GM12878 (cell line): ENCODE data around the gene FFAR1. TPM values are rescaled to one million over a fixed set of nuclear protein-coding genes. Genes with fewer than 3 reads are reported as not detected.

Experiments used
- ATAC-seq: fragments of 200-7000 bp; cut with Tn5 transposase; 3 replicates; pipeline ENCODE4 v1.9.1; 2020; ENCODE audit warnings: mild to moderate bottlenecking, moderate library complexity
- BruUV-seq: library from RNA; stranded (reverse); fragments of 400-500 nt; replicated peaks from 2 replicates; lab custom pipeline; 2021; lab: Mats Ljungman, UMichigan
- CTCF ChIA-PET: fragments of 300-600 bp; sonication (Branson Sonifier 250); formaldehyde crosslinking; extraction: SDS; loops from one replicate; lab custom pipeline; 2021; ENCODE audit warnings: inconsistent platforms; lab: Yijun Ruan, JAX
- POLR2A ChIA-PET: fragments of 350-600 bp; formaldehyde crosslinking; extraction: SDS; loops from one replicate; lab custom pipeline; 2021; ENCODE audit warnings: inconsistent platforms; lab: Charles Lee
- RAD21 ChIA-PET: fragments of 300-600 bp; sonication (Branson Sonifier 250); formaldehyde crosslinking; loops from one replicate; lab custom pipeline; 2023; ENCODE audit warnings: antibody characterized with exemption; ENCODE audit not compliant: unreplicated experiment; lab: Charles Lee
- SMC1A ChIA-PET: fragments of 300-600 bp; sonication (Branson Sonifier 250); formaldehyde crosslinking; loops from one replicate; lab custom pipeline; 2023; ENCODE audit not compliant: unreplicated experiment, uncharacterized antibody; lab: Charles Lee
- DNase-seq: peaks from one replicate; pipeline ENCODE4 v3.0.0-alpha.2; 2011; ENCODE audit warnings: low read depth, low spot score
- FAIRE-seq: peaks from 3 replicates; lab custom pipeline; 2011; peaks lifted over from hg19 to GRCh38; lab: Jason Lieb, UNC
- H2AFZ ChIP-seq: 2 replicates; pipeline ENCODE4 v1.6.0; 2011; ENCODE audit warnings: low read depth, low read length, control low read depth; ENCODE audit not compliant: control insufficient read depth
- H3K27ac ChIP-seq: 2 replicates; pipeline ENCODE4 v1.5.1; 2011; ENCODE audit warnings: control low read depth; ENCODE audit not compliant: control insufficient read depth, insufficient read depth
- H3K27me3 ChIP-seq, 2 experiments: replicated peaks in 1 of 2; 2 replicates each; pipeline versions ENCODE4 v1.6.0 to v1.6.1; 2011; ENCODE audit warnings: low read length in 1 of 2; ENCODE audit not compliant: control insufficient read depth in 2 of 2, insufficient read depth in 2 of 2
- H3K36me3 ChIP-seq, 2 experiments: 2 replicates each; pipeline ENCODE4 v1.5.1; 2011; ENCODE audit warnings: low read length in 1 of 2; ENCODE audit not compliant: control insufficient read depth in 2 of 2, insufficient read depth in 2 of 2
- H3K4me1 ChIP-seq: 2 replicates; pipeline ENCODE4 v1.6.1; 2011; ENCODE audit warnings: mild to moderate bottlenecking, low read length, moderate library complexity, mixed read lengths; ENCODE audit not compliant: control insufficient read depth, insufficient read depth
- H3K4me2 ChIP-seq: 2 replicates; pipeline ENCODE4 v1.6.0; 2011; ENCODE audit warnings: control low read depth; ENCODE audit not compliant: control insufficient read depth, insufficient read depth
- H3K4me3 ChIP-seq: fragments of 200-600 bp; sonication (generic); 2 replicates; pipeline ENCODE4 v1.5.1; 2016
- H3K79me2 ChIP-seq: 2 replicates; pipeline ENCODE4 v1.6.0; 2011; ENCODE audit warnings: low read length; ENCODE audit not compliant: control insufficient read depth, insufficient read depth
- H3K9ac ChIP-seq: 2 replicates; pipeline ENCODE4 v1.8.0; 2011; ENCODE audit warnings: low read length, control low read depth, mixed read lengths; ENCODE audit not compliant: control insufficient read depth, insufficient read depth
- H3K9me3 ChIP-seq: replicated peaks from 3 replicates; pipeline ENCODE4 v1.5.1; 2011; ENCODE audit warnings: mild to moderate bottlenecking, low read length; ENCODE audit not compliant: control insufficient read depth, insufficient read depth
- H4K20me1 ChIP-seq: 2 replicates; pipeline ENCODE4 v1.6.0; 2011; ENCODE audit not compliant: control insufficient read depth, insufficient read depth
- CEBPZ ChIP-seq: fragments of 150-350 bp; IDR thresholded peaks from 2 replicates; pipeline ENCODE4 v1.6.1; 2016; ENCODE audit warnings: low read depth, low read length
- HDAC2 ChIP-seq: fragments of 200-600 bp; sonication (generic); IDR thresholded peaks from 2 replicates; pipeline ENCODE4 v1.6.1; 2017
- LARP7 ChIP-seq: fragments of 450-650 bp; IDR thresholded peaks from 2 replicates; pipeline ENCODE4 v1.6.1; 2017; ENCODE audit warnings: mild to moderate bottlenecking
- NRF1 ChIP-seq: conservative IDR thresholded peaks from 2 replicates; pipeline ENCODE4 v1.6.1; 2011; ENCODE audit warnings: mild to moderate bottlenecking, low read depth, low read length, improper control_type of control experiment
- PKNOX1 ChIP-seq: fragments of 450-650 bp; IDR thresholded peaks from 2 replicates; pipeline ENCODE4 v1.6.1; 2016; ENCODE audit warnings: mild to moderate bottlenecking
- PML ChIP-seq: IDR thresholded peaks from 2 replicates; pipeline ENCODE4 v1.6.1; 2012; ENCODE audit warnings: low read length, inconsistent platforms
- RELA ChIP-seq: fragments of 450-650 bp; IDR thresholded peaks from 2 replicates; pipeline ENCODE4 v1.8.0; 2014; ENCODE audit warnings: borderline replicate concordance; ENCODE audit not compliant: partially characterized antibody
- SIX5 ChIP-seq: IDR thresholded peaks from 2 replicates; pipeline ENCODE4 v1.6.1; 2011; ENCODE audit warnings: mild to moderate bottlenecking, low read depth, low read length, moderate library complexity; ENCODE audit not compliant: severe bottlenecking
- TCF3 ChIP-seq: IDR thresholded peaks from 2 replicates; pipeline ENCODE4 v1.6.1; 2012; ENCODE audit warnings: low read depth, mild to moderate bottlenecking, low read length, borderline replicate concordance; ENCODE audit not compliant: insufficient read depth
- ZBTB33 ChIP-seq: fragments of 450-650 bp; IDR thresholded peaks from 2 replicates; pipeline ENCODE4 v1.6.1; 2017; ENCODE audit warnings: mild to moderate bottlenecking
- WGBS: methylation state at CpG from one replicate; pipeline ENCODE4 v1.1.6; 2016; ENCODE audit warnings: low lambda C conversion rate; ENCODE audit not compliant: insufficient replicate concordance, insufficient coverage; ENCODE audit errors: missing lambda C conversion rate; 5-methylcytosine and 5-hydroxymethylcytosine counted together
- in situ Hi-C: fragments of 300-500 bp; cut with MboI; formaldehyde crosslinking; loops from 9 replicates; pipeline ENCODE4 v1.14.3; 2018; ENCODE audit warnings: mixed read lengths
- intact Hi-C: fragments of 100-400 bp; cut with micrococcal nuclease; formaldehyde crosslinking; loops from one replicate; pipeline ENCODE4 v1.14.2; 2022; ENCODE audit not compliant: unreplicated experiment
- polyA plus RNA-seq, 11 experiments: library from polyadenylated mRNA; depleted of rRNA in 4 of 11; unstranded in 6 of 11; stranded (reverse) in 5 of 11; fragments of >200 nt; fragmentation: Nextera tagmentation in 4 of 11; fragmentation: Illumina TruSeq in 1 of 11; extraction: Ambion mirVana in 4 of 11; extraction: Trizol in 1 of 11; gene quantifications; 1 replicate in 1 of 11; 2 replicates in 10 of 11; pipeline versions ENCODE4 v1.2.1 to v1.2.3, GENCODE V29; 2011 to 2016; ENCODE audit warnings: inconsistent platforms in 2 of 11, missing spikeins in 2 of 11, low read depth in 1 of 11
- total RNA-seq, 4 experiments: library from RNA; depleted of rRNA in 3 of 4; stranded (reverse); fragments of >200 nt in 3 of 4; fragmentation: Illumina TruSeq in 1 of 4; extraction: Trizol in 1 of 4; gene quantifications; 2 replicates each; pipeline versions ENCODE4 v1.2.1 to v1.2.3, GENCODE V29; 2013 to 2021

The FFAR1 gene
- total and polyA plus RNA-seq, 10 of the 15 experiments (the other 5 are each of a cell fraction or from before 2014, with no cell fraction given) = 0.05 to 0.62 (median 0.14) TPM; not detected in 2

GRCh38 chr19:35304036-35304435 is 43.7 kb upstream of the FFAR1 start:
- H3K4me1 ChIP-seq = no peaks in the 10 kb centered on the region
- POLR2A ChIA-PET = no interaction called here
- no peak overlapping the region for H3K4me3 ChIP-seq
- no TSS peak for BruUV-seq
- no peak overlapping the region for H2AFZ ChIP-seq
- FAIRE-seq = no peak
- no peak for ATAC-seq
- no peaks in the 10 kb centered on the region for H3K36me3 ChIP-seq
- TF ChIP-seq CEBPZ = no peak
- no peak for TF ChIP-seq NRF1
- TF ChIP-seq HDAC2 = no peak
- TF ChIP-seq ZBTB33 = no peak
- TF ChIP-seq PKNOX1 = no peak
- TF ChIP-seq LARP7 = no peak
- no peak for TF ChIP-seq PML
- no peak for TF ChIP-seq SIX5
- no peak for TF ChIP-seq RELA
- no peak for TF ChIP-seq TCF3
- no peak for DNase-seq
- no peaks in the 10 kb centered on the region for H4K20me1 ChIP-seq
- SMC1A ChIA-PET = interaction anchor here (0.6 kb wide), 1 partner anchor 30 kb away, joined by 4 read pairs; no protein-coding TSS in a partner anchor
- RAD21 ChIA-PET = interaction anchor here (1.5 kb wide), 1 partner anchor 16 kb away, joined by 3 read pairs; no protein-coding TSS in a partner anchor
- intact Hi-C loops = no loop called here
- no peaks in the 10 kb centered on the region for H3K9me3 ChIP-seq
- no peaks in the 10 kb centered on the region for H3K27me3 ChIP-seq
- 88% methylated on average over 11 of the region's 11 CpGs for WGBS
- H3K27ac ChIP-seq = no peak overlapping the region
- H3K79me2 ChIP-seq = no peaks in the 10 kb centered on the region
- in situ Hi-C loops = no loop called here
- CTCF ChIA-PET = interaction anchor here (0.9 kb wide), 1 partner anchor 23 kb away, joined by 4 read pairs; no protein-coding TSS in a partner anchor
- H3K4me2 ChIP-seq = no peak overlapping the region
- H3K9ac ChIP-seq = no peak overlapping the region
